HCT116 (cell line): Measurements from ENCODE around the gene FGF21. TPM values are rescaled to one million over a fixed set of nuclear protein-coding genes. Genes with fewer than 3 reads are reported as not detected.

Experiments
- ATAC-seq: fragments of 200-7000 bp; cut with Tn5 transposase; 2 replicates; pipeline ENCODE4 v1.9.1; 2020; ENCODE audit warnings: mild to moderate bottlenecking, moderate library complexity
- BruUV-seq: library from RNA; stranded (reverse); fragments of 400-500 nt; replicated peaks from 2 replicates; lab custom pipeline; 2021; lab: Mats Ljungman, UMichigan
- CTCF ChIA-PET: fragments of 300-600 bp; sonication (Branson Sonifier 250); formaldehyde crosslinking; loops from one replicate; lab custom pipeline; 2021; ENCODE audit warnings: antibody characterized with exemption; lab: Charles Lee
- POLR2A ChIA-PET: fragments of 300-600, 350-600 bp; sonication (Branson Sonifier 250); formaldehyde crosslinking; loops from one replicate; lab custom pipeline; 2021; ENCODE audit warnings: antibody characterized with exemption; lab: Charles Lee
- RAD21 ChIA-PET, 2 experiments: fragments of 300-600 bp; sonication (Branson Sonifier 250); formaldehyde crosslinking; loops; one replicate each; lab custom pipeline; 2023; ENCODE audit warnings: low total read pairs in 2 of 2; ENCODE audit not compliant: uncharacterized antibody in 2 of 2, unreplicated experiment in 2 of 2, low non-redundant PET in 1 of 2; lab: Charles Lee
- DNase-seq: peaks from one replicate; pipeline ENCODE4 v3.0.0-alpha.2; 2010; ENCODE audit warnings: low read depth, low spot score
- H2AFZ ChIP-seq: fragments of 200-600 bp; shearing (Covaris generic), sonication (generic); 2 replicates; pipeline ENCODE4 v1.6.1; 2017; ENCODE audit warnings: low read depth, mixed run types, mixed read lengths, antibody characterized with exemption, low read length; ENCODE audit not compliant: poor library complexity, severe bottlenecking
- H3K27ac ChIP-seq: 2 replicates; pipeline ENCODE4 v1.5.1; 2012; ENCODE audit warnings: low read depth, low read length
- H3K27me3 ChIP-seq: fragments of 200-600 bp; sonication (generic); 2 replicates; pipeline ENCODE4 v1.6.1; 2016; ENCODE audit warnings: mixed run types, low read length, mixed read lengths; ENCODE audit not compliant: insufficient read depth
- H3K36me3 ChIP-seq, 2 experiments: fragments of 200-500 bp in 1 of 2; fragments of 200-600 bp in 1 of 2; sonication (Bioruptor generic) in 1 of 2; sonication (generic) in 1 of 2; 2 replicates each; pipeline versions ENCODE4 v1.5.1 to v1.6.1; 2014 to 2016; ENCODE audit warnings: low read length in 2 of 2, inconsistent platforms in 1 of 2, mixed read lengths in 1 of 2, mixed run types in 1 of 2; ENCODE audit not compliant: insufficient read depth in 2 of 2, control insufficient read depth in 1 of 2
- H3K4me1 ChIP-seq, 2 experiments: fragments of 200-600 bp in 1 of 2; sonication (generic) in 1 of 2; 2 replicates each; pipeline versions ENCODE4 v1.5.1 to v1.6.1; 2012 to 2017; ENCODE audit warnings: low read length in 2 of 2, inconsistent platforms in 1 of 2, mild to moderate bottlenecking in 1 of 2, mixed read lengths in 1 of 2, mixed run types in 1 of 2, moderate library complexity in 1 of 2; ENCODE audit not compliant: insufficient read depth in 2 of 2, control insufficient read depth in 1 of 2
- H3K4me2 ChIP-seq: fragments of 200-600 bp; sonication (generic); 2 replicates; pipeline ENCODE4 v1.6.1; 2017; ENCODE audit warnings: mixed run types, low read length, mixed read lengths
- H3K4me3 ChIP-seq, 2 experiments: fragments of 200-600 bp in 1 of 2; sonication (generic) in 1 of 2; replicated peaks in 1 of 2; 2 replicates each; pipeline ENCODE4 v1.5.1; 2011 to 2016; ENCODE audit warnings: low read length in 2 of 2, control low read depth in 1 of 2, low read depth in 1 of 2, mild to moderate bottlenecking in 1 of 2, mixed read lengths in 1 of 2, mixed run types in 1 of 2
- H3K79me2 ChIP-seq: fragments of 200-600 bp; sonication (generic); 2 replicates; pipeline ENCODE4 v1.6.1; 2017; ENCODE audit warnings: mild to moderate bottlenecking, mixed run types, low read length, moderate library complexity, mixed read lengths; ENCODE audit not compliant: insufficient read depth
- H3K9ac ChIP-seq: fragments of 200-600 bp; sonication (generic); 2 replicates; pipeline ENCODE4 v1.6.1; 2016; ENCODE audit warnings: low read length, mixed read lengths
- H3K9me2 ChIP-seq: fragments of 200-600 bp; sonication (generic), shearing (Covaris generic); 2 replicates; pipeline ENCODE4 v1.6.1; 2017; ENCODE audit warnings: mixed run types, mild to moderate bottlenecking, moderate library complexity; ENCODE audit not compliant: insufficient read depth
- H3K9me3 ChIP-seq, 2 experiments: fragments of 200-500 bp in 1 of 2; fragments of 200-600 bp in 1 of 2; sonication (Bioruptor generic) in 1 of 2; sonication (generic) in 1 of 2; 2 replicates each; pipeline ENCODE4 v1.6.1; 2014 to 2017; ENCODE audit warnings: low read length in 2 of 2, mixed read lengths in 2 of 2, inconsistent platforms in 1 of 2, low read depth in 1 of 2, mild to moderate bottlenecking in 1 of 2, mixed run types in 1 of 2, moderate library complexity in 1 of 2; ENCODE audit not compliant: control insufficient read depth in 1 of 2, insufficient read depth in 1 of 2
- H4K20me1 ChIP-seq: fragments of 200-600 bp; sonication (generic), shearing (Covaris generic); 2 replicates; pipeline ENCODE4 v1.6.1; 2017; ENCODE audit warnings: mixed run types, mild to moderate bottlenecking, moderate library complexity; ENCODE audit not compliant: insufficient read depth
- EZH2phosphoT487 ChIP-seq: fragments of 200-600 bp; IDR thresholded peaks from 2 replicates; pipeline ENCODE4 v1.6.1; 2018; ENCODE audit warnings: antibody characterized with exemption, borderline replicate concordance
- SRF ChIP-seq: IDR thresholded peaks from 2 replicates; pipeline ENCODE4 v1.6.1; 2012; ENCODE audit warnings: low read depth
- ZNF274 ChIP-seq: fragments of 200-500 bp; sonication (Bioruptor generic); IDR thresholded peaks from 2 replicates; pipeline ENCODE4 v1.6.1; 2014; ENCODE audit warnings: mild to moderate bottlenecking, low read depth, low read length, inconsistent platforms
- intact Hi-C: fragments of 100-400 bp; cut with micrococcal nuclease; formaldehyde crosslinking; loops from 2 replicates; pipeline ENCODE4 v1.10.0; 2022
- total RNA-seq: library from RNA; stranded (reverse); gene quantifications from one replicate; pipeline ENCODE4 v1.2.1, GENCODE V29; 2021; ENCODE audit not compliant: unreplicated experiment
- TF ChIP-seq, protein P1 (sequence below): IDR thresholded peaks from 2 replicates; pipeline ENCODE4 v1.6.1; 2011; ENCODE audit warnings: mild to moderate bottlenecking, low read length, moderate library complexity; ENCODE audit not compliant: insufficient replicate concordance; ENCODE audit errors: extremely low read depth

The FGF21 gene
- total RNA-seq, 1 experiment from 2014 or later: 0.81 TPM

GRCh38 chr19:48711106-48711662 lies 44.1 kb upstream of the FGF21 start:
- RAD21 ChIA-PET: no interaction called here
- Histone ChIP-seq H3K4me1 (peaks cover 12 to 40% of the 10 kb centered on the region in 2 experiments), H3K9me3 (no peaks in the 10 kb centered on the region), H2AFZ (no peak overlapping the region), H3K4me3 (no peak overlapping the region), H3K79me2 (no peaks in the 10 kb centered on the region), H3K4me2 (no peak overlapping the region), H4K20me1 (no peaks in the 10 kb centered on the region), H3K27ac (no peak overlapping the region), H3K9me2 (no peaks in the 10 kb centered on the region), H3K36me3 (no peaks in the 10 kb centered on the region; a peak in 1 of 4 replicates), H3K27me3 (no peaks in the 10 kb centered on the region), H3K9ac (no peak overlapping the region)
- CTCF ChIA-PET: interaction anchor here (0.6 kb wide), 1 partner anchor 79 kb away, joined by 3 read pairs; no protein-coding TSS in a partner anchor
- intact Hi-C loops: loop anchor here (5.0 kb wide), 1 partner anchor 36 kb away; the partner anchor contains the start of gene IZUMO1
- no peak for ATAC-seq
- DNase-seq: no peak
- BruUV-seq: no TSS peak
- POLR2A ChIA-PET: interaction anchor here (0.7 kb wide), 1 partner anchor 18 kb away, joined by 3 read pairs; no protein-coding TSS in a partner anchor
- no peak for TF ChIP-seq SRF
- TF ChIP-seq, protein P1, sequence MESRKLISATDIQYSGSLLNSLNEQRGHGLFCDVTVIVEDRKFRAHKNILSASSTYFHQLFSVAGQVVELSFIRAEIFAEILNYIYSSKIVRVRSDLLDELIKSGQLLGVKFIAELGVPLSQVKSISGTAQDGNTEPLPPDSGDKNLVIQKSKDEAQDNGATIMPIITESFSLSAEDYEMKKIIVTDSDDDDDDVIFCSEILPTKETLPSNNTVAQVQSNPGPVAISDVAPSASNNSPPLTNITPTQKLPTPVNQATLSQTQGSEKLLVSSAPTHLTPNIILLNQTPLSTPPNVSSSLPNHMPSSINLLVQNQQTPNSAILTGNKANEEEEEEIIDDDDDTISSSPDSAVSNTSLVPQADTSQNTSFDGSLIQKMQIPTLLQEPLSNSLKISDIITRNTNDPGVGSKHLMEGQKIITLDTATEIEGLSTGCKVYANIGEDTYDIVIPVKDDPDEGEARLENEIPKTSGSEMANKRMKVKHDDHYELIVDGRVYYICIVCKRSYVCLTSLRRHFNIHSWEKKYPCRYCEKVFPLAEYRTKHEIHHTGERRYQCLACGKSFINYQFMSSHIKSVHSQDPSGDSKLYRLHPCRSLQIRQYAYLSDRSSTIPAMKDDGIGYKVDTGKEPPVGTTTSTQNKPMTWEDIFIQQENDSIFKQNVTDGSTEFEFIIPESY: no peak
- TF ChIP-seq EZH2phosphoT487: no peak
- no peak for TF ChIP-seq ZNF274
